ENCODE data around the gene USH1C.

Gene USH1C

DNA sequence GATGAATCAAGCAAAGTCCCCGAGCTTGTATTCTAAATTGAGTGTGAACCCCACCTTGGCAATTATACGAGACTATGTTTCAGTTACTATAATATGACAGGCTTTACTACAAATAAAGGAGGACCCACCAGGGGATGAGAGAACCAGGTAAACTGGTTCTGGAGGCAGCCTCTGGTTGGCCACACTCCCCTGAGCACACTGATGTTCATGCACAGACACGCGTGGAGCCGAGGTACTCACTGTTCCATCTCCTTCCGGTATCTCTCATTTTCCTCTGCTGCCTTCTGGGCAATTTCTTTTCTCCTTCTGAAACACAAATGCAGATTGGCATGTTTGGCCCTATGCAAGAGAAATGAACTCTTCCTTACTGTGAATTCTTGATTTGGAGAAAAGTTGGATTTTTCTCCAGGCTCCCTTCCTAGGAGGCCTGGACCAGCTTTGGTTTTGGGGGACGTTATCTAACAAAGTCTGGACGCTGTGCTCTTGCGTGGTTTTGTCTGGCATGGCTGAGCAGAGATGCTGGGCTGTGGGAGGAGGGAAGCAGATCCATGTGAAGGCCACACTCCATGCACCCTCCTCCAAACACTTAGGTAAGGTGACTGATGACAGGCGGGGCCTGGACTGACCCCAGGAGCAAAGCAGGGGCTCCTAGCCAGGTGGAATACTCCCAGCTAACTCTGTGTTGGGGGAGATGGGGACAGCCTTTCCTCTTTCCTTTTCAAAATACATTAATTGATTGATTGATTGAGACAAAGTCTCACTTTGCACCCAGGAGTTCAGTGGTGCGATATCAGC lies 22.9 kb downstream of the USH1C start:
- DNase-seq: no peak

DNA sequence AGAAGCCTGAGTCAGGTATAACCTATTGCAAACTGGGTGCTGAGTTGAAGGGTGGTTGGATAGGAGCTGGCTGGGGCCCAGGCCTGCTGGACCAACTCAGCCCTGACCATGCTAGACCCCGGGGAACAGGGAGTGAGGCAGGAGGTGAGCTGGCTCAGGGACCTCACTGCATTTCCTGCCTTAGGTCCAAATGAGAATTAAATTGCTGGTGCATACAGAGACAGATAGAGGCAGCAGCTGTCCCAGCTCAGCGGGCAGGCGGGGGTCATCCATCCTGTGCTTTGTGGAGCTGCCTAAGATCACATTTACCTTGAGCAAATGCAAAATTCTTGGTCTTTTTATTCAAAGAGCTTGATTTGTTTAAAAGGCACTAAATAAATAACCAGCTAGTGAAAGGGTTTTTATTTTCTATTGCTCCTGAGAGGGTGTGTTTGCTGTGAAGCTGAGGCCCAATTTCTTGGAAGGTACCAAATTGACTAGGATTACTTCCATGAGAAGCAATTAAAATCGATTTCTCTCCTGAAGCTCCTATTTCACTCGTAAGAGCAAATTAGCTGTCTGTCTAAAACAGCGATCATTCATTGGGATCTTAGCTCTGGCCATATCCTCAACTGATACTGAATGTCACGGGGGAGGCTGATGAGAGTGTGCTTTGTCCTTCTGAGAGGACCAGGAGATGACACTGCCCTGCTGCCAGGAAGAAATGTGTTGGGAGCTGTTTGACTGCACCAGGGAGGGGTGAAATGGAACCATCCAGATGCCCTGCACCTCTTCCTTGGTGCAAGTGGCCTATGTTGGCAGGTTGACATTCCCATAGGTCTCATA lies 24.9 kb downstream of the USH1C start:
- no peak for DNase-seq

DNA sequence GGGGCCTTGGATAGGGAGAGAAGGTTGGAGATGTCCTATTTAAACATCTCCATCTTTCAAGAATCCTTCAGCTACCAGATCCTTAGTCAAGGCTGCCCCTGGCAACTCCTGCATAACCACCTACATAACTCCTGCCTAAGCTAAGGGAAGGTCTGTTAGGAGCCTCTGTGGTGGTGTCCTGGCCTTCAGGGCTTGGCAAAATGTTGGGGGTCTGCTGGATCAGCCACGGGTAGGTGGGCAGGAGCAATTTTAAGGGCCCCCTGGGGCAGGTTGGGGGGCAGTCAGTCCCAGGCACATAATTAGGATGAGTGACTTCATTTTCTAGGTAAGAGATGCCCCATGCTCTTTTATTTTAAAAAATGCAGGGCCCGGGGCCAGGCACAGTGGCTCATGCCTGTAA lies 25.9 kb downstream of the USH1C start:
- DNase-seq: no peak

DNA sequence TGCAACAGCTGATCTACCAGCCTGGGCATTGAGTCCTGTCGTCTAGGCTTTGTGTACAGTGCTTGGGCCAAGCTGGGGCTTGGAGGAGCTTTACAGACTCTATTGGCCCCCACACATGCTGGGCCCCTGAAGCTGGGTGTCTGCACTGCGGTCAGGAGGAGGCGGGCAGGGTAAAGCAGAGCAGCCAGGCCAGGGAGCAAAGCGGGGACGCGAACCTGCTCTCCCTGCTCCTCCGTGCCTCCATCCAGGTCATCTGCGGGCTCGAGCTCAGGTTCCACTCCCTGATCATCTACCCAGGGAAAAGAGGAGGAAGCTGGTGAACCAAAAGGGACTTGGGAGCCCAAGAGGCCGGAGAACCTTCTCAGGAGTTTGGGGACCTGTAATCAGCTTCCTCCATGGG lies 27.0 kb downstream of the USH1C start:
- DNase-seq: no peak

DNA sequence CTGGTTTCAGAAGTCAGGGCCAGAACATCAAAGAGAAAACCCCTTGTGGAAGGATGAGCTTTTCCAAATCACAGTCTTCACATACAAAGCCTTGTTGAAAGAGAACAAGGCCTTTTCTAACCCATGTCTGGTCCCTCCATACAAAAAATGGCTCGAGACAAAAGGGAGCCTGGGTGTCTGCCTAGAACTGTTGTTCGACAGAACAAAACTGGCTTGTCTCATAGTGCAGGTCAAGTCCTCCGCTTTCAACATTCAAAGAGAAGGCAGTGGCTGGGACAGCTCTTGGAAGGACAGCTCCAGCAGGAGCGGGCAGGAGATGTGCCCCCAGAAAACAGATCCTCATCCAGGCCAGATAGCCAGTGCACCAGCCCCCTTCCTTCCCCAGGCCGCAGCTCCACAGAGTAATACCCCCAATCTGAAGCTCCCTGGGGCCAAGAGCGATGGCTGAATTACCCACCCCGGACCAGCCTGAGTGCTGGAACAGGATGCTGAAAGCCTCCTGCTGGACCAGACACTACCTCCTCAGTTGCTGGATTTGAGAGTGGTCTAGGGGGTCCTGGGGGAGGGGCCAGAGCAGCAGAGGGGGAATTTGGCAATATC lies 27.6 kb downstream of the USH1C start:
- DNase-seq: no peak

DNA sequence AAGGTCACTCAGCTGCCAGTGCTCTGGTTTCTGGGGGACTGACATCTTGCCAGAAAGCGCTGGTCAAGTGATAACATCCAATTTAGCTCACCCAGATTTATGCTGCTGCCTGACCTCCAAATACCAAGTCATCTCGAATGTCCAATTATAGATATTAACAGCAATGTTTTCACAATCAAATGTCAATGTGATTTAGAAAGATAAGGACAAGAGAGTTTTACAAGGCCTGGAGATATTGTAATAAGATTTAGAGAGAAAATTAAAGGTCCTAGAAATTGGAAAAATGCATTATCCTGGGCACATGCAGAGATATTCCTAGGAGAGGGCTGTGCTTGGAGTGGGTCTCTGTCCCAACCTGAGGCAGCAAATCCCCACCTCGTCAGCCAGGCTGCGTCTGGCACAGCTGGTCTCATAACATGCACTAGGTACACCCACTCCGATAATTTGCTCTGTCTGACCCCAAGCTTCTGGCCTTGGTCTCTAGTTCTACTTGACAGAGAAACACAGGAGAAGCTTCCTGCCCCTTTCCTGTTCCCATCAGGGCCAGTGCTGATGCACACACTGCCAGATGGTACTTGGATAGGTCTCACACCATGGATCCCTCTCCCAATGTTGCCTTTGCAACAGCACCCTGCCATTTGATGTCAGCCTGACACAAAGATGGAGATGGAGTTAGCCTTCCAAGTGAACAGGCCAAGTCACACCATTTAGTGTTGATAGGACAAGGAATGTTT lies 28.6 kb downstream of the USH1C start:
- no peak for DNase-seq

DNA sequence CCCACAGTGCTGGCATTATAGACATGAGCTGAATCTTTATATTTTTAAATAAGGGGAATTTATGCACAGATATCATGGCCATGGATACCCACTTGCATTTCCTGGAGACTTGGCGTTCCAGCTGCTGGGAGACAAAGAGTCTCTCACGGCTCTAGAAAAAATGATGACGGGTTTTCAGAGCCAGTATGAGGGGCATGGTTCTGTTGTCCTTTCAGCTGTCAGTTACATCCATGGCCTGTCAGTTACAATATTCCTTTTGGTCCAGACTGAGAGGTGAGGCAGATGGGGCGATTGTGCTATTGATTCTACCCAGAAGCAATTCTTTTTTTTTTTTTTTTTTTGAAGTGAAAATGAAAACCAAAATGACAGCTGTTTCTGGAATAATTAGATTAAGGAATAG lies 29.7 kb downstream of the USH1C start:
- DNase-seq: no peak

DNA sequence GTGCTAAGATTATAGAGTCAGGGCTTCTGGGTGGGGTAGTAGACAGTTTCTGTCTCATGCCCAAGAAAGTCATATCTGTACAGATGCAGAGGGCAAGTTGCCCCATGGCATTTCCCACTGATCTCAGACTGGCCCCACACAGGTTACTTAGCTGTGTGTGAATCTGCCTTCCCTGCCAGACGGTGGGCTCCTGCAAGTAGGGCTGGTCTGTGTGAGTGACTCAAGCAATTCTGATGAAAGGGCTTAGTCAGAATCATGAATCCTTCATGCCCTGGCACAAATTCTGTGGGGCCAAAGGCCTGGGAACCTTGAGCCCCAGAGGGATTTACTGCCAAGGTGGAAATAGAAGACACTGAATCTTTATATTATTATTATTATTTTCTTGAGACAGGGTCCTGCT lies 30.4 kb downstream of the USH1C start:
- no peak for DNase-seq

DNA sequence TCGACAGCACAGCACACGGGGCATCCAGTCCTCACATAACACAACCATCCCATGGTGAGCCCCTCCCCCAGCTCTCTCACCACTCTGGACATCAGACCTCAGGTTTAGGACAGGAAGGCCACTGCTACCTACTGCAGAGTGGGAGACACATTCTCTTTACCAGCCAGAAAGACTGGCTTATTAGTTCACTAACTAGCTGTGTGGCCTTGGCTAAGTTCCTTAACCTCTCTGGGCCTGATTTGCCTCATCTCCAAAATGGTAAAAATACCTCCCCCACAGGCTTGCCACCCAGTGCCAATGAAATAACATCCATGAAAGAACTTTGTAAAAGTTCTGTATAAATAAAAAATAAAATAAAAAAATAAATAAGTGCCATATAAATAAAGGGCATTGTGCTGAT lies 32.1 kb downstream of the USH1C start:
- no peak for DNase-seq

DNA sequence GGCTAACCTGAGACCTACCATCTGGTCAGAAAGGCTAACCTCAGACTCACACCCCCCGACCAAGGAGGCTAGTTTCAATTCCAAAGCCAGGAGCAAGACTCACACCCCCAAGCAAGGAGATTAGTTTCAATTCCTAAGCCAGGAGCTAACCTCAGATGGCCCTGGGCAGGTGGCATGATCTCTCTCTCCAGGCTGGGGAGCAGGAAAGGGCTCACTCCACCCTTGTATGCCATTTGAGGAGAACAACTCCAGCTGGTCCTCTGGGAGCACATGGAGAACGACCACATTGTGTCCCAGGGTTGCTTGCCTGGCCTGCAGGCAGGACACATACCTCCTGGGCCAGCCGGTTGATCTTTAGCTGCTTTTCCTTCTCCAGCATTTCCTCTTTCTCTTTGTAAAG lies 32.6 kb downstream of the USH1C start:
- no peak for DNase-seq

DNA sequence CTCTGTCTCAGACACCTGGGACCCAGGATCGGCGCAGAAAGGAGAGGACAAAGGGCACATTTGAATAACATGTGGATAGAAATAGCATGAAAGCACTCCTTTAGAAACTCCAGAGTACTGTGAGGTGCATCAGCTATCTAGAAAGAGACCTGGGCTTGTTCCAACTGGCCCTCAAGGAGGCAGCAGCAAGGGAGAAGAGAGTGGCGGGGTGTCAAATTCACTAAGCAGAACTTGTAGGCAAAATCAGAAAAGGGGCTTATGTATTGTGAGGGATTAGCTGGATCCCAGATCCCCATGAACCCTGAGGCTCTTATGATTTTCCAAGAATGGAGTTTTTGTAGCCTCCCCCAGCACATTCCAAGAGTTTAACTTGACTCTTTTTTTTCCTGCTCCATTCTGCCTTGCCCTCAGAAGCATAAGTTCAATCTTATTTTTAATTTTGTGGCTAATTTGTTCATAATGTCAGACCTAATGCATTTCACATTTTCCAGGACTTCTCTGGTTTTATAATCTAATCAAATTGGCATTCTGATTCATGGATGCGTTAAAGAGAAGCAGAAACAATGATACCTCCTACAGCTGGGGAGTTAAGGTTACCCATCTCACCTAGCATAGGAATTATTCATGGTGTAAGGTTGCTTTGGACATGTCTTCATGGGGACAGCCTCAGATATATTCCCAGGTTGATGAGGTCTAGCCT lies 33.6 kb downstream of the USH1C start:
- no peak for DNase-seq

DNA sequence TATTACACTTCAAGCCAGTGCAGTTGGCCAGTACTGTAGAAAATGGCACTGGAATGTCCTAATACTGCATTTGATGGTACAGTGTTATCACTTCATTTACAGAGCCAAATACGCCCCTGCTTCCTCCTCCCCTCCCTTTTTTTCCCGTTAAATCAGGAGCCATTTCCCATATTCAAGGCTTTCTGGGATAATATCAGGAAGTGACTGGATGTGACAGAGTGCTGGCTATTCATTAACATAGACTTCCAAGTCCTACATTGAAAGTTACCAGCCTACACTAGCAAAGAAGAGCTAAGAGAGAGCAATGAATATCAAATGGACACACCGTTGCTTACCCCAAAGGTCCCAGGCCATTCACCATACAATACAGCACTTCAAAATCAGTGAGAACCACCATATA lies 35.4 kb downstream of the USH1C start:
- DNase-seq: no peak

DNA sequence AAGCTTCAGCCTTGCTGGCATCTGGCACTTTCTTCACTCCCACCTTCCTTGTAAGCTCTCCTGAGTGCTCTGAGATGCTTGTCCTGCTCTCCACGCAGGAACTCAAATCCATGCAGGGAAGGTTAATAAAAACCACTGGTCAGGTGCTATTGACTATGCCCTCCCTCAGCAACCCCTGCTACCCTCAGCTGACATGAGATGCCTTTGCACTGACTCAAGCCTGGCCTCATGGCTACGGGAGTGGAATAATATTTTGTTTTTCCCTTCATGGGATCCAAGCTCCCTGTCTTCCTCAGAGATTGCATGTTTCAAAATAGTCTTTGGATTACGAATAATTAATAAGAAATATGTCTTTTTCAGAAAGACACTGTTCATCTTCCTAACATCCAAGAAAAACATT lies 35.9 kb downstream of the USH1C start:
- DNase-seq: no peak

DNA sequence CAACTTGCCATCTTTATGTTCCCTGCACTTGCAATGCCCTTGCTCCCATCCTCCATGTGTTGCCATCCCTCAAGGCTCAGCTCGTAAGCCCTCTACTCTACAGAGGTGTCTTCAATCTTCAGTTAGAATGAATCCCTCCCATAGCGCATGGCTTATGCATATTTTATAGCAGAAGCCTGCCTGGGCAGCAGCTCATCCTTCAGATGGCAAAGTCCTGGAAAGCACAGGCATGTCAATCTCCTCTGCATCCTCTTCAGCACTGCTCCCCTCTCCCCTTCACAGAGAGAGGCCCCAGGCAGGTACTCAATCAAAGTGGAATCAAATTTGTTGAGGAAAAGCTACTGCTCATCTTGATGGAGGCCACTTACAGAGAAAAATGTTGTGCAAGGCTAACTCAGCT lies 36.4 kb downstream of the USH1C start:
- DNase-seq: no peak

DNA sequence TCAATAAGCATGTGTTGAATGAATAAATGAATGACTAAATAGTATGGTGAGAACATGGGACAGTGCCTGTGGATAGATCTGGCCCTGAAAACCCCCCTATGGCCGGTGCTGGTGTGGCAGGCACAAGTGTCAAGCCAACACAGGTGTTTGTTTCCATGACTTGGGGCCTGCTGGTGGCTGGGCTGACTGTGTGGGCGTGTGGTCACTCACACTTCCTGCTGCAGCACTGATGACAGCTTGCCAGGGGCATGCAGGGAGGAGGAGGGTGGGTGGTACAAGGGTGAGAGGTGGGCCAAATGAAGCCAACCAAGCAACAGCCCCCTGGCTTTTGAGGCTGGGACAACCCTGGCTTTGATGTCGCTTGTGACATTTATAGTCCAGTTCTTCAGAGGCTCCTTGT lies 37.3 kb downstream of the USH1C start:
- no peak for DNase-seq

DNA sequence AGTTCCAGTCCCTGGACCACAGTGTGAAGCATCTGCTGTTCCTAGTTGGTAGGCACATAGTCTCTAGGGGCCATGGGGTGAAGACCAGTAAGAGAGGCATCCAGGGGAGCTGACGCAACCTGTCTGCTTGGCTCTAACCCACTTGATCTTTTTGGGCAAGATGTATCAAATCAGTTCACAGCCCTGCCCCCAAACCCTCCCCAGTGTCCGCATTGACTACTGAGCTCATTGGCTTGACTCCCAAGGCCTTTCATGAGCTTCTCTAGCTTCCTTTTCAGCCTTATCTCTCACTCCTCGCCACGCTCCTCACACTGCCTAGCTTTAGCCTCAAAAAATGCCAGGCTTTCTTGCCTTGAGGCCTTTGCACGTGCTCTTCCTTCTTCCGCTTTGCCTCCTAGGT lies 37.9 kb downstream of the USH1C start:
- DNase-seq: no peak

DNA sequence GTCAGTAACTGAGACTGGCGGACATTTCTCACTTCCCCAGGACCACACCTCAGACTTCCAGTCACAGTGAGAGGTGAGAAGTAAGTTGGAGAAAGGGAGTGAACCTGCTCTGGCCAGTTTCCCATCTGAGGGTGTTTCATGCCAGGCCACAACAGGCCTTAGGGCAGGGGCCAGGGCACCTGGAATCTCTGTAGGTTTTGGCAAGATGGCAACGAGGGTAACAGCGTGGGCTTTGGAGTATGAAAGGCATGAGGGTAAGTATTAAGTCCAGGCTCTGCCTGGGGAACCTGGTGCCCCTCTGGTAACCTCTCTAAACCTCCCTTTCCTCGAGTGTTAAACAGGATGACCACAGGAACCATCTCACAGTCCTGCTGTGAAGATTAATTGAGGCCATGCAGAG lies 39.1 kb downstream of the USH1C start:
- DNase-seq: no peak

DNA sequence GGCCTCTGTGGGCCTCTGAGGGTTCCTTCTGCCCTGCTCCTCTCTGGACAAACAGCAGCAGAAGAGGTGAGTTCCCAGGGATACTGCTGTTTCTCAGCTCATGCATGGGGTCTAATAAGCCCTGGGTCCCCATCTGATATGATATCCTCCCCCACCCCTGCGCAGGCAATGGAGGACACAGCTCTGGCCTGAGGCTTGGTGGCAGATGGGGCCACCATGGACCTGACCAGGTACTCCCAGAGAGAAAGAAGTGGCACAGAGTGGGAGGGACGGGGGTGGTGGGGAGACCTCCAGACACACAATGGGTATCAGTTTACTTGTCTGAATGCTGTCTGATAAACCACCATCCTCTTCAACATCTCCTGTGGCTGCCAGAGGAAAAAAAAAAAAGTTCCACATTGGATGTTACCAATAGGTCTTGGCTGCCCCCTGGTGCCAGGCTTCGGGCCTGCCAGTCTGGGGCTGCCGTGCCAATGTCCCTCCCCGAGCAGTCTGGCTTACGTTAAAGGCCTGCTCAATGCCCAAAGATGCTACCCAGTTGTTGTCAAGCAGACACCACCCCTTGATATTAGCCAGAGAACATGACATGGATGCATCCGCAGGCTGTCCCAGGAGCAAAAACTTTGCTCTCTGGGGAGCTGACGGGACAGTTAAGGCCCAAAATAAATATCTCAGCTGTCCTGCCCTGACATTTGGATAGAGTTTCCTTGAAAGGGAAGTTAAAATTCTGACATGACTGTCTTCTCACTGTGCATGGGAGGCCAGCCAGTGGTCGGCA lies 39.7 kb downstream of the USH1C start:
- peak; percentile 62 for DNase-seq

DNA sequence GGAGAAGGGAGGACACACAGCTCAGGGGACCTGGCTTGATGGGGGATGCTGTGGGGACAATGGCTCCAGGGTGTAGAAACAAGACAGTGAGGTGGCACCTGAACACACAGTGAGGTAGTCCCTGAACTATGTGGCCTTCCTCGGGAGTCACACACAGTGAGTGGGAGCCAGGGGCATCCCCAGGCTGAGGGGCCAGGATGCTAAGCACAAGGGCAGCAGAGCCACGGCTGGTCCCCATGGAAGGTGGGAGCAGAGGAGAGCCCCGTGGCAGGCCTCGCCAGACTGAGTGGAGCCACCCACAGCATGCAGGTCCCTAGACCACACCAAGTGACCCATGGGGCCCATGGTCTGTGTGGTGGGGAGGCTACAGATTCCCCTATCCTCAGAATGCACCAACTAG lies 41.6 kb downstream of the USH1C start:
- no peak for DNase-seq

DNA sequence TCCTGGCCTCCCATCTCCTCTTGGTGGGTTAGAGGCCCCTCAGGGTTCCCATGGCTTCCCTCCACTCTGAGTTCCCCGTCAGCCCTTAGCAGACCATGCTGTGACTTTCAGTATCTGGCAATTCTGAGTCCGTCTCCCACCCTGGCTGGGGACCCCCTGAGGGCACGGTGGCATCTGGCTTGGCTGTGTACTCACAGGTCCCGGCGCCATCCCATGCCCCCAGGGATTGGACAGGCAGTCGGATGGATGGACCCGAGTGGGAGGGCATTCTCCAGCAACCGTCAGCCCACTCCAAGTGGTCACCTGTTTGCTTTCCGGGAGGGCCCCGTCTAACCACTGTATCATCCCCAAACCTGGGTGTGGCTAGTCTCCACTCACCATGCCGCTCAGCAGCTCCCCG lies 43.5 kb downstream of the USH1C start:
- no peak for DNase-seq

DNA sequence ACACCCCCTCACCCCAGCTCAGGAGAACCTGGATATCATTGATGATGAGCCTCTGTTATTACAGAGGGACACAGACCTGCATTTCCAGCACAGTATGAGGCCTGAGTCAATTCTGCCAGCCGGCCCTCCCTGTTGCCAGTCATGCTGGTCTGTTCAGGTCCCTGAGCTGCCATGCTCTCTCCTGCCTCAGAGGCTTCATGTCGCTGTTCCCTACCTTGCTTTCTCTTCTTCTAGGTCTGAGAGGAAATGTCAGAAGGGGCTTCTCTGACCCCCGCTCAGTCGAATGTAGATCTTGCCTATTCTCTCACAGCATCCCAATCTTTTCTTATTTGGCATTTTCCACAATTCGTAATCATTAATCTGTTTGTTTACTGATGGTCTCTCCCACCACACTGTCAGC lies 45.7 kb downstream of the USH1C start:
- DNase-seq: no peak

DNA sequence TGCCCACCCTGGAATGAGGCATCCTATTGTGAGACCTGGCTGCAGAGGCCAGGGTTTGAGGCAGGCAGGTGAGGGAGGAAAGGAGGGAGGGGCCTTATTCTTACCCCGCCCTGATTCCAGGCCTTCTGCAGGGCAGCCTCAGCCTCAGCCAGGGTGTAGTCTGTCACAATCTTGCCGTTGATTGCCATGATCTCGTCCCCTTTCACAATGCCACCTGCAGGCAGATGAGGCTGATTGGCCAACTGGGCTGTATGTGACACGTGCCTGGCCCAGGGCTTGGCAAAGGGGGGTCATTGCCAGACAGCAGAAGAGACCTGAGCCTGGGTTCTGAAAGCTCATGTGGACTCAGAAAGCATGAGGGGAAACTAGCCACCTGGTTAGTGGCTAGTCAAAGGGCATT lies 46.2 kb downstream of the USH1C start:
- DNase-seq: no peak
